ENCODE measurements around the gene WDR73.

WDR73 gene

GRCh38 chr15:84609818-84610525 is 44.1 kb downstream of the WDR73 start:
- Histone ChIP-seq H3K36me3 (ENCODE audit: control insufficient read depth, insufficient read depth, low read length, severe bottlenecking) (no peaks in the 10 kb centered on the region), H3K27me3 (replicated peaks; ENCODE audit: control insufficient read depth, insufficient read depth, low read length) (no peaks in the 10 kb centered on the region), H3K9me3 (ENCODE audit: control insufficient read depth, low read length) (no peaks in the 10 kb centered on the region), H3K9ac (ENCODE audit: low read length) (no peak overlapping the region), H3K4me3 (ENCODE audit: low read length) (no peak overlapping the region), H3K4me1 (ENCODE audit: control insufficient read depth, insufficient read depth, low read length) (no peaks in the 10 kb centered on the region)
- no peak for DNase-seq (ENCODE audit: low read depth)

- Histone ChIP-seq H3K9me3 (ENCODE audit: control insufficient read depth, low read length) (no peaks in the 10 kb centered on the region), H3K4me1 (ENCODE audit: control insufficient read depth, insufficient read depth, low read length) (no peaks in the 10 kb centered on the region), H3K9ac (ENCODE audit: low read length) (no peak overlapping the region), H3K4me3 (ENCODE audit: low read length) (no peak overlapping the region), H3K27me3 (replicated peaks; ENCODE audit: control insufficient read depth, insufficient read depth, low read length) (no peaks in the 10 kb centered on the region), H3K36me3 (ENCODE audit: control insufficient read depth, insufficient read depth, low read length, severe bottlenecking) (peaks cover 6% of the 10 kb centered on the region)
- no peak for DNase-seq (ENCODE audit: low read depth)
These were observed 45.3 kb downstream of the WDR73 start for GRCh38 chr15:84608707-84609284.

GRCh38 chr15:84606653-84607120 is 47.4 kb downstream of the WDR73 start:
- H3K4me3 ChIP-seq (ENCODE audit: low read length) = no peak overlapping the region
- no peaks in the 10 kb centered on the region for H3K4me1 ChIP-seq (ENCODE audit: control insufficient read depth, insufficient read depth, low read length)
- H3K9ac ChIP-seq (ENCODE audit: low read length) = no peak overlapping the region
- no peaks in the 10 kb centered on the region for H3K9me3 ChIP-seq (ENCODE audit: control insufficient read depth, low read length)
- peaks cover 6% of the 10 kb centered on the region for H3K36me3 ChIP-seq (ENCODE audit: control insufficient read depth, insufficient read depth, low read length, severe bottlenecking)
- DNase-seq (ENCODE audit: low read depth) = no peak
- no peaks in the 10 kb centered on the region for H3K27me3 ChIP-seq (replicated peaks; ENCODE audit: control insufficient read depth, insufficient read depth, low read length)

- H3K4me1 ChIP-seq (ENCODE audit: control insufficient read depth, insufficient read depth, low read length) = no peaks in the 10 kb centered on the region
- H3K36me3 ChIP-seq (ENCODE audit: control insufficient read depth, insufficient read depth, low read length, severe bottlenecking) = peaks cover 6% of the 10 kb centered on the region
- H3K9ac ChIP-seq (ENCODE audit: low read length) = no peak overlapping the region
- H3K27me3 ChIP-seq (replicated peaks; ENCODE audit: control insufficient read depth, insufficient read depth, low read length) = no peaks in the 10 kb centered on the region
- no peak for DNase-seq (ENCODE audit: low read depth)
- H3K4me3 ChIP-seq (ENCODE audit: low read length) = no peak overlapping the region
- no peaks in the 10 kb centered on the region for H3K9me3 ChIP-seq (ENCODE audit: control insufficient read depth, low read length)
These were observed 48.6 kb downstream of the WDR73 start for GRCh38 chr15:84605554-84605882.

- peaks cover 6% of the 10 kb centered on the region for H3K36me3 ChIP-seq (ENCODE audit: control insufficient read depth, insufficient read depth, low read length, severe bottlenecking)
These were observed 49.1 kb downstream of the WDR73 start for GRCh38 chr15:84604826-84605553.

GRCh38 chr15:84603630-84604379 is 50.3 kb downstream of the WDR73 start:
- Histone ChIP-seq H3K4me3 (ENCODE audit: low read length) (no peak overlapping the region), H3K4me1 (ENCODE audit: control insufficient read depth, insufficient read depth, low read length) (no peaks in the 10 kb centered on the region), H3K36me3 (ENCODE audit: control insufficient read depth, insufficient read depth, low read length, severe bottlenecking) (peaks cover 6% of the 10 kb centered on the region), H3K27me3 (replicated peaks; ENCODE audit: control insufficient read depth, insufficient read depth, low read length) (no peaks in the 10 kb centered on the region), H3K9ac (ENCODE audit: low read length) (no peak overlapping the region), H3K9me3 (ENCODE audit: control insufficient read depth, low read length) (no peaks in the 10 kb centered on the region)
- DNase-seq (ENCODE audit: low read depth) = no peak

More at GRCh38 chr15:84604826-84605553, 49.1 kb downstream of the WDR73 start:
- H3K27me3 ChIP-seq (replicated peaks; ENCODE audit: control insufficient read depth, insufficient read depth, low read length) = no peaks in the 10 kb centered on the region
- peak; percentile 12 for DNase-seq (ENCODE audit: low read depth)
- no peaks in the 10 kb centered on the region for H3K4me1 ChIP-seq (ENCODE audit: control insufficient read depth, insufficient read depth, low read length)
- H3K9ac ChIP-seq (ENCODE audit: low read length) = no peak overlapping the region
- H3K4me3 ChIP-seq (ENCODE audit: low read length) = no peak overlapping the region
- H3K9me3 ChIP-seq (ENCODE audit: control insufficient read depth, low read length) = no peaks in the 10 kb centered on the region

GRCh38 chr15:84601555-84601838 is 52.6 kb downstream of the WDR73 start:
- peaks cover 6% of the 10 kb centered on the region for H3K36me3 ChIP-seq (ENCODE audit: control insufficient read depth, insufficient read depth, low read length, severe bottlenecking)
- peak overlapping the region; percentile 85 for H3K9ac ChIP-seq (ENCODE audit: low read length)
- no peaks in the 10 kb centered on the region for H3K9me3 ChIP-seq (ENCODE audit: control insufficient read depth, low read length)
- H3K27me3 ChIP-seq (replicated peaks; ENCODE audit: control insufficient read depth, insufficient read depth, low read length) = no peaks in the 10 kb centered on the region
- H3K4me3 ChIP-seq (ENCODE audit: low read length) = peak overlapping the region; percentile 95
- no peaks in the 10 kb centered on the region for H3K4me1 ChIP-seq (ENCODE audit: control insufficient read depth, insufficient read depth, low read length)
- no peak for DNase-seq (ENCODE audit: low read depth)

GRCh38 chr15:84600687-84601554 is 53.2 kb downstream of the WDR73 start, which contains the start of gene ZSCAN2:
ZSCAN2 (plus strand) TSS chr15:84601009; CDS start chr15:84603928, 2,919 bp downstream.
- Histone ChIP-seq H3K4me1 (ENCODE audit: control insufficient read depth, insufficient read depth, low read length) (no peaks in the 10 kb centered on the region), H3K9ac (ENCODE audit: low read length) (peak within 1 kb of the TSS; percentile 85), H3K9me3 (ENCODE audit: control insufficient read depth, low read length) (no peaks in the 10 kb centered on the region), H3K27me3 (replicated peaks; ENCODE audit: control insufficient read depth, insufficient read depth, low read length) (no peaks in the 10 kb centered on the region), H3K4me3 (ENCODE audit: low read length) (peak within 1 kb of the TSS; percentile 95), H3K36me3 (ENCODE audit: control insufficient read depth, insufficient read depth, low read length, severe bottlenecking) (peaks cover 6% of the 10 kb centered on the region)
- DNase-seq (ENCODE audit: low read depth) = peak; percentile 99

- Histone ChIP-seq H3K4me3 (ENCODE audit: low read length) (peak overlapping the region; percentile 95), H3K27me3 (replicated peaks; ENCODE audit: control insufficient read depth, insufficient read depth, low read length) (no peaks in the 10 kb centered on the region), H3K9ac (ENCODE audit: low read length) (peak overlapping the region; percentile 85), H3K4me1 (ENCODE audit: control insufficient read depth, insufficient read depth, low read length) (no peaks in the 10 kb centered on the region), H3K9me3 (ENCODE audit: control insufficient read depth, low read length) (no peaks in the 10 kb centered on the region), H3K36me3 (ENCODE audit: control insufficient read depth, insufficient read depth, low read length, severe bottlenecking) (peaks cover 6% of the 10 kb centered on the region)
- DNase-seq (ENCODE audit: low read depth) = peak; percentile 91
These were observed 53.8 kb downstream of the WDR73 start for GRCh38 chr15:84600331-84600686.

GRCh38 chr15:84599906-84600305 is 54.2 kb downstream of the WDR73 start:
- no peaks in the 10 kb centered on the region for H3K4me1 ChIP-seq (ENCODE audit: control insufficient read depth, insufficient read depth, low read length)
- no peak overlapping the region for H3K4me3 ChIP-seq (ENCODE audit: low read length)
- no peaks in the 10 kb centered on the region for H3K27me3 ChIP-seq (replicated peaks; ENCODE audit: control insufficient read depth, insufficient read depth, low read length)
- H3K9ac ChIP-seq (ENCODE audit: low read length) = no peak overlapping the region
- H3K36me3 ChIP-seq (ENCODE audit: control insufficient read depth, insufficient read depth, low read length, severe bottlenecking) = peaks cover 6% of the 10 kb centered on the region
- no peaks in the 10 kb centered on the region for H3K9me3 ChIP-seq (ENCODE audit: control insufficient read depth, low read length)
- DNase-seq (ENCODE audit: low read depth) = no peak
